ELR (cell line): ENCODE results near the gene PDCD1LG2.
"Not testable (repeated sequence)": the region's sequence is repeated elsewhere in the genome, so short reads cannot be mapped to it uniquely, and the experiment has no call there.

Experiments
- DNase-seq: peaks from one replicate; pipeline ENCODE4 v3.0.0-alpha.2; 2015; ENCODE audit warnings: low read depth

PDCD1LG2 gene

GRCh38 chr9:5493679-5494511 lies 16.4 kb upstream of the PDCD1LG2 start:
- peak; percentile 94 for DNase-seq

- DNase-seq, result not testable (repeated sequence)
Observed at GRCh38 chr9:5494765-5495164, 15.6 kb upstream of the PDCD1LG2 start.

DNA sequence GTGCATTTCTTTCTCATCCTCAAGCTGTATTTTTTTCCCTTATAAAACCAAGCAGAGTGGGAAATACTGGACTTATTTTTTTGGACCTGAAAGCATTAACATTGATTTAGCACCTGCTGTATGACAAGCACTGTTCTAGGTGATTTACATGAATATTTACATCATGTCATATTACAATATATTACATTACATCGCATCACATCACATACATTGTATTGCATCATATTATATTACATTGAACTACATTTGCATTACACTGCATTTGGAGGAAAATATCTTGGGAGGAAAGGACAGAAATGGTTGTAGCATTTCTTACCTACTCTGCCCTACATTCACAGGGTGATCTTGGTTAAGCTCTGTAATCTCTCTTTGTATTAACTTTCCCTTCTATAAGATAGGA lies 11.2 kb upstream of the PDCD1LG2 start:
- DNase-seq, result no peak

DNA sequence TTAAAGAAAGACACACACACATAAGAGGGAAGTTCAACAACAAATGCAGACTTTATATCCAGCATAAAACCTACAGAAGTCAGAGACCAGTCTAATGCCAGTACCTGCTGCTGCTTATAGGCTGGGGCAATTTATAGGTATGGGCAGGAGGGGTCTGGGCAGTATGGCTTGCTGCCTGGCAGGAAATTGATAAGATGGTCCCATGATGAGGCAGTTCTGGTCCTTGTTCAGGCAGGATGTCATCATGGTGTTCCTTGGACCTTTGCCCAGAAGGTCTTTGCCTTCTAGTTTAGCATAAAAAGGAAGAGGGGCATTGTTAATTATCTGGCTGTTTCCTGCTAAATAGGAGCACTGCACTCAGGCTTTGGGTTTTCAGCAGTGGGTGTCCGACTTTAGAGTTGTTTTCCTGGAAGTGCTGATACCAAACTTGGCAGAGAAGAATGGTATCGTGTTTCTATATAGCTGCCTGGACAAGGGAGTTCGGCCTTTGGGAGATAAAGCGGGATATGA lies 10.4 kb upstream of the PDCD1LG2 start:
- DNase-seq, result peak; percentile 71

DNA sequence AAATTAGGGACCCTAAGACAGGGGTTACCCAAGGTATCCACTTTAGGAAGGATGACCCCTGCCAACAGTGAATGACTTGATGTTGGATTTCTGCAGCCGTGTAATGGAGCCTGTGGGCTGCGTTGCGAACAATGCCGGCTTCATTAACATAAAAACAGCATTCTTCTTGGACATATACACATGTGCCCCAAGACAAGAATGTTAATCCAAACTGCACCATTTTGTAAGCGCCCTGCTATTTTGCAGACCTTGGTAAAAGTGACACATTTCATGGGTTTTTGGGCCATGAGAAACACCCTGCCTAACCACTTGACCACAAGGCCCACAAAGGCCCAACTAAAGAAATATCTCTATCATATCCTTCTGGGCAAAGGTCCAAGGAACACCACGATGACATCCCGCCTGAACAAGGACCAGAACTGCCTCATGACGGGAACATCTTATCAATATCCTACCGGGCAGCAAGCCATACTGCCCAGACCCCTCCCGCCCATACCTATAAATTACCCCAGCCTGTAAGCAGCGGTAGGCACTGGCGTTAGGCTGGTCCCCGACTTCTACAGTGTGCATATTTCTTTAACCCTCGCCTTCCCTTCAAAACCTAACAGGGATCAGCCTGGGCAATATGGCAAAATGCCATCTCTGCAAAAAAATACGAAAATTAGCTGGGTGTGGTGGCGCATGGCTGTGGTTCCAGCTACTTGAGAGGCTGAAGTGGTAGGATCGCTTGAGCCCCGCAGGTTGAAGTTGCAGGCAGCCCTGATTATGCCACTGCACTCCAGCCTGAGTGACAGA lies 9.7 kb upstream of the PDCD1LG2 start:
- peak; percentile 37 for DNase-seq

DNA sequence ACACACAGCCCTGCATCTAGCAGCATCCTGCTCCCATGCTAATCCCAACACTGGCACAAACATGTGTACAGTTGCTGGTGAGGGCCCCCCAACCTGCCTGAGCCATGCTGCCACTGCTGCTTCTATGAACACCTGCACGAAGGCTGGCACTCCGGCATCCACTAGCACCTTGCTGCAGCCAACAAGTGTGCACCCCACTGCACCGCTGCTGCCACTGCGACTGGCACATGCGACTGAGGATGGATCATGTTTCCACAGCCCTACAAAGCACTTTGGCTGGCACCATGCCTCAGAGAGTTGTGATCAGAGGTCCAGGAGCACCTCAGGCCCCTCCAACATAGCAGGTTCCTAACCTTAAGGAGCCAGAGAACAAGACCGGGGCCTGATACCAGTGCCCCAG lies 7.8 kb upstream of the PDCD1LG2 start:
- no peak for DNase-seq

- peak; percentile 98 for DNase-seq
Observed at GRCh38 chr9:5509573-5509972, 758 bp upstream of the PDCD1LG2 start.

GRCh38 chr9:5510989-5511388 lies 658 bp downstream of the PDCD1LG2 start:
- peak; percentile 21 for DNase-seq

DNA sequence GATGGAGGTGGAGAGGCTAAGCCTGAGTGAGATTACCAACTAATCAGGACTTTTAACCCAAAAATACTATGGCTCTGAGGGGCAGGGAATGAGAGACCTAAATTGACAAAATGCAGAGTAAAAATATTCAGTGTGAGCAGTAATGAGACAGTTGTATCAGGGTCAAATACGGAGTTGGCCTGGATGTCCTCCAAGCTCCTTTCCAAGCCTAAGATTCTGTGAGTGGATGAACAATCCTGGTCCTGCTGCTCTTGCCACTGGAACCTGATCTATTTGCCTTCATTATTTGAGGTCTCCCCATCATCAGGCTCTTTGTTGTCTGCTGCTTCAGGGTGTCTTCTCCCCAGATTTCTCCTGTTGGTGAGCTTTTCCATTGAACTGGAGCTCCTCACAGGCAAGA lies 1.1 kb downstream of the PDCD1LG2 start:
- peak; percentile 23 for DNase-seq

DNA sequence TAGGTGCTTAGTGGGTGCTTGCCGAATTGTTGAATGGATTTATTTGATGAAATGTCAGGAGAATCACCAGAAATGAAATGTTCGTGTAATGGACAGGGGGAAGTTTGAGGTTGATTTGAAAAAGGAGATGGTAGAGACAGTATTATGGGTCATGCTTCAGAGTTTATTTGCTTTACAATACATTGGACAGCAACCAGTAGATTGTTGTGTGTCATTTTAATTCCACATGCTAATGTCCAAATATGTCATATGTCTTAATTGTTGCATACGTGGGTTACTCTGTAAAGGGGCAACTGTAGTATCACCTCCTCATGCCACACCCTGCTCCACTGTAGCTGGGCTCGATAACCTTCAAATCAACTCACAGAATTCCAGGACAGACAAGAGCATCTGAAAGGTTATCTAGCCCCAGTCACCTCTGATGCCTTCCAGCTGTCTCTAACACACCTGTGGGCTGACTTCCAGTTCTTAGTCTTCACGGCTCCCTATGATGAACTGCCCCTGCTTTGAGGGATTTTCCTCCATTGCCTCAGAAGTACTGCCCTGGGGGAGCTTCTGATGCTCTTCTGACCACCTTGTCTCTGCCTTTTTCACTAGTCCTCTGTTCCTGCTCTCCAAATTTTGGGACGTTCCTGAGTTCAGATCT lies 1.7 kb downstream of the PDCD1LG2 start:
- DNase-seq, result peak; percentile 20

DNA sequence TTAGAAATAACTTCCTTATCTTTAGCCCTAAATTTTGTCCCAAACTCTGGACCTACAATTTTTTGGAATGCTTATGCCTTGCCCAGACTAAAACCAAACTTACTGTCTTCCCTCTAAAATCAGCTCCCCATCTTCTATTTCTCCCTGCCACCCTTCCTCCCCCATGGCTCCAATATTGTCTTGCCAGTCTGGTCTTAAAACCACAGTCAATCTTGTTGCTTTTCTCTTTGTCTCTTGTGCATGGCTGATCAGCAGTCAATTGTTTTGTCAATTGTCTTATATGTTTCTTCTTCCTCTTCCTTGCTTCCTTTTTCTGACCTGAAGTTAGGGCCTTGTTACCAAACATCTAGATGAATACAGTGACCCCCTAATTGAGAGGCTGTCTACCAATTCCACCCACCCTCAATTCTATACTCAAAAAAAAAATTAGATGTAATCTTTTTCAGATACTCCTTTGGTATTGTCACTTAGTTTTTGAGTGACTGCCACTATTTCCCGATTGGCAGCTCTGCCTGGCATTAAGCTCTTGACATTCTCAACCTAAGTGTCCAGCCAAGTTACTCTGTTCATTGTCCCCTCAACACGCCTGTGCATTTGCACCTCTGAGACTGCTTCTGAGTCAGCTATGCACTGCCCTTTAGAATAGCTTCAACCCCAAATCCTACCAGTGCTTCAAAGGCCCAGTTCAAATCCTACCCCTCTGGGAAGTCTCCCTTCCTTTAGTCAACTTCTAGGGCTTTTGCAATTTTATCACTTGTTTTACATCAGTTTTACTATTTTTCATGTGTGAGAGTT lies 2.5 kb downstream of the PDCD1LG2 start:
- no peak for DNase-seq

GRCh38 chr9:5513966-5514616 lies 3.8 kb downstream of the PDCD1LG2 start:
- DNase-seq, result no peak

GRCh38 chr9:5514617-5515260 lies 4.4 kb downstream of the PDCD1LG2 start:
- DNase-seq, result no peak

DNA sequence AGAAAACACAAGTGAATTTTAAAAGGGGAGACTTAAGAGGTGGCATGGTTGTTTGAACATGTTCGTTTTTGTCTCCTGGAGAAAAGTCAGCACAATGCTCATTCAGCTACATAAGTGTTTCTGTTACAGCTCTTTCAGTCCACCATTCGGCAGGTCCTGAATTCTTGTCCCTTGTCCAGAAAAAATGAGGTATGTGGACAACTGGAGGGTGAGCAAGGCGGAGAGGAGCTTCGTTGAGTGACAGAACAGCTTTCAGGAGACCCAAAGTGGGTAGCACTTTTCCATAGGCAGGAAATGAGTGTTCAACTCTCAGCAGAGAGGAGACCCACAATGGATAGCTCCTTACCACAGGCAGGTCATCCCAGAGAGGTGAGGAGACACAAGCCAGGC lies 4.9 kb downstream of the PDCD1LG2 start:
- no peak for DNase-seq

DNA sequence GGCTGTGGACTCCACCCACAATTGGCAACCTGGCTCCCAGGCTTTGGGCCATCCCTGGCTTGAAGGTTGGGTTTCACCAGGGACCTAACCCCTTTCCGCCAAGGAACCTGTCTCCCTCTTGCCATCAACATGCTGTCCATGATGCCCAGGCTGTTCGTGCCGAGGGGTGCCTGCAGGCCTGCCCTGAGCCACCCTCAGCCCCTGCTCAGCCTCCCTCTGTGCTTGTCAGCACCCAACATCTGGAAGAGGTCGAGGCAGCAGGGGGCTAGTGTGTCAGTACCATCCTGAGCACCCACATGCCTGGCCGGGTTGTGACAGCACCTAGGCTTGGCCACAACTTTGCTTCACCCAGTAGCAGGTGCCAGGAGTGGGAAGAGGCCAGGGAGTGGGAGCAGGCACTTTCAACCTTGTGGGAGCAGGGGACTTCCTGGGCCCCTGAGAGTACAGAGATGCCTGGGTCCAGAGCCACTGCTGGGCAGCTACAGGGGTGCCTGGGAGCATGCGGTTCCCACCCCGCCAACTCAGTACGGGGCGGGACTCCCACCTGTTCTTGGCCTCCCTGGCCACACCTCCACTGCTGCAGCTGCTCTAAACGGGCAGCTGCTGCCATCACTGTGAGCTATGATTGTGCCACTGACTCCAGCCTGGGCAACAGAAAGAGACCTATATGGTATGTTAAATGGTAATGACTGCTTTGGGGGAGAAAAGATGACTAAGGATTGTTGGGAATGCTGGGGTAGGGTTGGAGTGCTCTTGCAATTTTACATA lies 6.3 kb downstream of the PDCD1LG2 start:
- DNase-seq, result no peak

- no peak for DNase-seq
Observed at GRCh38 chr9:5518171-5518936, 8.0 kb downstream of the PDCD1LG2 start.

DNA sequence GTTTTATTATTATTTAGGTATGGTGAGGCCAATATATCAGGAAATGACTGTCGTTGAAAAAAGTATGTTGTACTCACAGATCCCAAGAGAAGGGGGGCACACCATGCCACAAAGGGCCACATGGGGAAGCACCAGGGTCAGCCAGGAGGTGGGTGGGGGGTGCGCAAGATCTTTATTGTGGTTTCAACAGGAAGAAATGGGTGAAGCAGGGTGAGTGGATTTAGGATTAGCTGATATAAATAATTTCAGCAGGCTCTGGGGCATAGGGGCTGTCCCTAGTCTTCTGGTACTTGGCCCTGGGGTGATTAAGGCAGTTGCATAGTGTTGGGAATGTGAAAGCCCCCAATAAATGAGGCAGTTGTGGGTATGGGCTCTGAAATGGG lies 8.6 kb downstream of the PDCD1LG2 start:
- no peak for DNase-seq

- no peak for DNase-seq
Observed at GRCh38 chr9:5524090-5524489, 13.8 kb downstream of the PDCD1LG2 start.

DNA sequence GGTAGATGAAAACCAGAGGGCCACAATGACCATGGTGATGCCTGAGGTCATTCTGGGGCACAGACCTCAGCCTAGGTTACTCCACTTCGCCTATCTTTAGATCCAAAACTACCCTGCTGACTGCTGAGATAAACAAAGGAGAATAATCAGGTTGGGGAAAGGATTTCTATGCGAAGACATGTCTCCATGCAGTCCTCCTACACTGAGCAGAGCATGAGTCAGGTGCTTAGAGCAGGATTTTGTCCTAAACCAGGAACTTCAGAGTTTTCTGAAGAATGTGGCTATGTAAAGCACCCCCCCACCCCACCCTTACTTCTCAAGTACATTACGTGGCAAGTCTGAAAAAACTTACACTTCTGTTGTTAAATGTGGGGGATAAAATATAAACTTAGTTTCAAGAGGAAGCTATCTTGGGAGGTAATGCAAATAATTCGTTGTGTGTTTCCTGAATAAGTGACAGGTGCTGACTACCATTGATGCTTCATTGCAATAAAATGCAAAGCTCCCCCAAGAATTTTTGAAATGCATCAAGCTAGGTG lies 19.4 kb downstream of the PDCD1LG2 start:
- DNase-seq, result peak; percentile 39
